Retinal pigment epithelial cell (primary cell): ENCODE measurements around the gene STOX1.
"Not testable (repeated sequence)": the region's sequence is repeated elsewhere in the genome, so short reads cannot be mapped to it uniquely, and the experiment has no call there.

Source experiments
- DNase-seq: peaks from one replicate; pipeline ENCODE4 v3.0.0-alpha.2; 2010; ENCODE audit warnings: low read depth
- H3K4me3 ChIP-seq: 2 replicates; pipeline ENCODE4 v1.5.1; 2011; ENCODE audit warnings: mild to moderate bottlenecking, low read length, control low read depth, moderate library complexity
- CTCF ChIP-seq: conservative IDR thresholded peaks from 2 replicates; pipeline ENCODE4 v1.5.1; 2011; ENCODE audit warnings: low read depth, low read length, control low read depth, inconsistent platforms

The STOX1 gene

DNA sequence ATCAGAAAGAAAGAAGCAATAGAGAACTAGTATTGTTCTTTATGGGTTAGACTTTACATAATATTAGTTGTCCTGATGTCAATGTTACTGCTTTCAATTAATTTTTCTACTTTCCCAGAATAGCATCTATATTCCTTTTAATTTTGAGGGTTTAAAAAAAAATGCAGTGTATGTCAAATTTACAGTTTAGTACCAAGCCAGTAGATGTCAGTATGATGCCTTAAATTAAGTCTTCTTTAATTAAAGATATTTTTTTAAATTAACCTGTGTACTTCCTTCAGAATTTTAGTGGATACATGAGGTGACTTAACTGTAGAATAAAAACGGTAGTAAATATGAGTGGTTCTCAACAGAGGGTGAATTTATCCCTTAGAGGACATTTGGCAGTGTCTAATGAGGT lies 35.2 kb upstream of the STOX1 start:
- peak; percentile 26 for TF ChIP-seq CTCF
- H3K4me3 ChIP-seq: no peak overlapping the region
- no peak for DNase-seq

DNA sequence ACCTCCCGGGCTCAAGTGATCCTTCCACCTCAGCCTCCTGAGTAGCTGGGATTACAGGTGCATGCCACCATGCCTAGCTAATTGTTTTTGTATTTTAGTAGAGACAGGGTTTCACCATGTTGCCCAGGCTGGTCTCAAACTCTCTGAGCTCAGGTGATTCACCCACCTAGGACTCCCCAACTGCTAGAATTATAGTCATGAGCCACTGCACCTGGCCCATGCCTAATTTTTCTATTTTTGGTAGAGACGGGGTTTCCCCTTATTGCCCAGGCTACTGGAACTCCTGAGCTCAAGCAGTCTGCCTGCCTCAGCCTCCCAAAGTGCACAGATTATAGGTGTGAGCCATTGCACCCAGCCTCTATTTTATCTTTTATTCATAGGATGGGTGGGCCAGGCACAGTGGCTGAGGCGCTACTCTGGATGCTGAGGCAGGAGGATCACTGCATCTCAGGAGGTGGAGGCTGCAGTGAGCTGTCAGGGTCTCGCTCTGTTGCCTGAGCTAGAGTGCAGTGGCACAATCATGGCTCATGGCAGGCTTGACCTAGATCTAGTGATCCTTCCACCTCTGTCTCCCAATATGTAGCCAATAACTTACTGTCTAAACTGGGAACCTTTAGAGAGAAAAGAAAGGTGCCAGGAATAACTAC lies 31.3 kb upstream of the STOX1 start:
- no peak for DNase-seq
- no peak overlapping the region for H3K4me3 ChIP-seq
- no peak for TF ChIP-seq CTCF

- no peak overlapping the region for H3K4me3 ChIP-seq
- no peak for TF ChIP-seq CTCF
- DNase-seq: peak; percentile 96
These were observed 30.7 kb upstream of the STOX1 start for GRCh38 chr10:68796605-68797004.

DNA sequence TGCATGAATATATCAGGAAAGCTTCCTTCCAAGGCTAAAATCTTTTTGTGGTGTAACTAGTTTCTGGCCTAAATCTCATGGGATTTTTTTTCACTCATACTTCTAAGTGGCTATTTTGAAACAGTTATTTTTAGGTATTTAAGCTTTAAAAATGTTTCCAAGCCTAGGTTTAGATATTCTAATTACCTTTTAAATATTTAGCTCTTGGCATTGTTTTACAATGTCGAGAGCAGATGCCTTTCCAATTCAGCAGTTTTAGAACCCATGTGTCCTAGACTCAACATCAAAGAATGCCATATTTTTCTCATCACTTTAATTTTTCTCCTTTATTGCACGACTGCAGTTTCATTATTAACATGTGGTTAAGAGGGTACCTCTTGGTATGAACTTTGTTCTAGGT lies 27.1 kb upstream of the STOX1 start:
- no peak overlapping the region for H3K4me3 ChIP-seq
- no peak for DNase-seq

DNA sequence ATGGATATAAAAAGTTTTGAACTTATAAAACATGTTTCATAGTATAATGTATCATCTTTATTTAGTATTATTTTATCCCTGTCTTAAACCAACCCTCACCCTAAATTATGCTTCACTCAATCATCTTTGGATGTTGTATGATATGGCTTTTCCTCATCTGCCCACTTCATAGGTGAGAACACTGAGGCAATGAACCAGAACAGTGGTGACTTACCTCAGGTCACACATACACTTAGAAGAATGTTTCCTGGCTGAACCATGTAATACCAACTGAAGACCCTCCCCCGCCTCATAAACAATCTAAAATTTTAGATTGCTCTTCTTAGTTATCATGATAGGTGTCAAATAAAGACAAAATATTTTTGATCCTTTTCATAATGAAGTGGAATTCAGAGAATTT lies 22.6 kb upstream of the STOX1 start:
- no peak for TF ChIP-seq CTCF
- H3K4me3 ChIP-seq: no peak overlapping the region
- DNase-seq: no peak

More for the DNA sequence above, 27.1 kb upstream of the STOX1 start:
- TF ChIP-seq CTCF: no peak

DNA sequence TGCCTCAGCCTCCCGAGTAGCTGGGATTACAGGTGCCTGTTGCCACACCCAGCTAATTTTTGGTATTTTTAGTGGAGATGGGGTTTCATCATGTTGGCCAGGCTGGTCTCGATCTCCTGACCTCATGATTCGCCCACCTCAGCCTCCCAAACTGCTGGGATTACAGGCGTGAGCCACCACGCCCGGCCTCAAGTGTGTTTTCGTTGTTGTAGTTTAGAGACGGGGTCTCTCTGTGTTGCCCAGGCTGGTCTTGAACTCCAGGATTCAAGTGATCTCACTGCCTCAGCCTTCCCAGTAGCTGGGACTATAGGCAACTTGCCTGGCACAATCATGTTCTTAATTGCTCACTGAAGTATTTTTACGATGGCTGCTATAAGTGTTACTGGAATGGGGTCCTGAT lies 16.5 kb upstream of the STOX1 start:
- not testable (repeated sequence) for DNase-seq, H3K4me3 ChIP-seq

DNA sequence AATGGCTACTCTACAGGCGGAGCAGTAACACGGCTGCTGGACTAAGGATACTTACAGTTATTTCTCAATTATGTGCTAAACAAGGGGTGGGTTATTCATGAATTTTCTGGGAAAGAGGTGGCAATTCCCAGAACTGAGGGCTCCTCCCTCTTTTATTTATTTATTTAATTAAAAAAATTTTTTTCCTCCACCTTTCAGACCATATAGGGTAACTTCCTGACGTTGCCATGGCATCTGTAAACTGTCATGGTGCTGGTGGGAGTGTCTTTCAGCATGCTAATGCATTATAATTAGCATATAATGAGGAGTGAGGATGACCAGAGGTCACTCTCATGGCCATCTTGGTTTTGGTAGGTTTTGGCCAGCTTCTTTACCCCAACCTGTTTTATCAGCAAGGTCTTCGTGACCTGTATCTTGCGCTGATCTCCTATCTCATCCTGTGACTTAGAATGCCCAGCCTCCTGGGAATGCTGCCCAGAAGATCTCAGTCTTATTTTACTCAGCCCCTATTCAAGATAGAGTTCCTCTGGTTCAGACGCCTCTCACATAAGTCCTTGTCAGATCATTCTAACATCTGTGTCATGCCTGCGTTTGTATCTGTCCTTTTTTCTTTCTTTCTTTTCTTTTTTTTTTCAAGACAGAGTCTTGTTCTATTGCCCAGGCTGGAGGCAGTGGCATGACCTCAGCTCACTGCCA lies 15.9 kb upstream of the STOX1 start:
- no peak overlapping the region for H3K4me3 ChIP-seq
- DNase-seq: no peak

More for the DNA sequence above, 15.9 kb upstream of the STOX1 start:
- TF ChIP-seq CTCF: no peak
